Stimulated activated effector memory CD8-positive, alpha-beta T cell treated with anti-CD3 and anti-CD28 coated beads, Interleukin-12 subunit alpha, Interleukin-12 subunit beta, amount 100 ng/mL, for 72 hours (primary cell): ENCODE results near the gene PSD4.

Experiments
- ATAC-seq: fragments of 150-1000 bp; cut with Tn5 transposase; 2 replicates; pipeline ENCODE4 v1.10.0; 2021
- DNase-seq, 2 donors: peaks; one replicate each; pipeline ENCODE4 v3.0.0; 2021 to 2022; ENCODE audit warnings: low spot score in 2 of 2
- H3K27ac Mint-ChIP-seq: one replicate; pipeline ENCODE4 v1.8.0; 2022; ENCODE audit warnings: mild to moderate bottlenecking, mixed read lengths
- H3K36me3 Mint-ChIP-seq: one replicate; pipeline ENCODE4 v1.8.0; 2022; ENCODE audit warnings: mild to moderate bottlenecking, mixed read lengths
- H3K4me1 Mint-ChIP-seq: one replicate; pipeline ENCODE4 v1.8.0; 2022; ENCODE audit warnings: mixed read lengths
- H3K4me3 Mint-ChIP-seq: one replicate; pipeline ENCODE4 v1.8.0; 2022; ENCODE audit warnings: mild to moderate bottlenecking, mixed read lengths
- H3K9me3 Mint-ChIP-seq: one replicate; pipeline ENCODE4 v1.8.0; 2022; ENCODE audit warnings: mixed read lengths

PSD4 gene

GRCh38 chr2:113157897-113158753, 15.6 kb upstream of the PSD4 start:
- Mint-ChIP-seq H3K27ac (peak overlapping the region; percentile 84), H3K9me3 (no peaks in the 10 kb centered on the region)
- ATAC-seq: peak; percentile 88

DNA sequence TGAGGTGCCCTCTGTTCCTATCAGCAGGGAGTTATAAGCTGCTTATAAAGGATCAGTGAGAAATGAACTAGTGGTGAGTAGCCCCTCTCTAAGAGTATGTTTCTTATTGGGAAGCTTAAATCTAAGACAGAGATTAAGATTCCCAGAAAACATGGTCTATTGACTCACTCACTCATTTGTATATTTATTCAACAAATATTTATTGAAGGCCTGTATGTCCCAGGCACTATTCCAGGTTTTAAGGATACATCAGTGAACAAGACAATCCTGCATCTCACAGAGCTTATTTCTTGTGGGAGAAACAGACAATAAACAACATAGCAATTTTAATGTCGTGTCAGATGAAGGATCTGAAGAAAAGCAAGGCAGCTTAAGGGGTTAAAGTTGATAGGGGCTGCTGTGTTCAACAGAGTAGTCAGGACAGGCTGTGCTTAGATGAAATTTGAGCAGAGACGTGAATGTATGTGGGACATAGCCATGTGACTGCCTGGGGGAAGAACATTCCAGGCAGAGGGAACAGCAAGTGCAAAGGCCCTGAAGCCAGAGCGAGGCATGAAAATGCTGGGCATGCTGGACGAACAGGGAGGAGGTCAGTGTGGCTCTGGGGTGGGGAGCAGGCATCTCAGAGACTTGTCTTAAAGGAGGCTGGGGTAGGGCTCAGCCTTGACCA, 14.8 kb upstream of the PSD4 start:
- H3K4me3 Mint-ChIP-seq: peak overlapping the region; percentile 76
- no peaks in the 10 kb centered on the region for H3K36me3 Mint-ChIP-seq
- no peak for ATAC-seq
- no peak for DNase-seq
- H3K4me1 Mint-ChIP-seq: peaks cover 26% of the 10 kb centered on the region
- H3K9me3 Mint-ChIP-seq: no peaks in the 10 kb centered on the region
- no peak overlapping the region for H3K27ac Mint-ChIP-seq

More at GRCh38 chr2:113157897-113158753, 15.6 kb upstream of the PSD4 start:
- Mint-ChIP-seq H3K4me1 (peaks cover 25% of the 10 kb centered on the region), H3K4me3 (peak overlapping the region; percentile 76), H3K36me3 (no peaks in the 10 kb centered on the region)
- no peak for DNase-seq

- H3K36me3 Mint-ChIP-seq: no peaks in the 10 kb centered on the region
- DNase-seq (no peak), ATAC-seq (no peak)
- peaks cover 36% of the 10 kb centered on the region for H3K4me1 Mint-ChIP-seq
- no peaks in the 10 kb centered on the region for H3K9me3 Mint-ChIP-seq
- no peak overlapping the region for H3K4me3 Mint-ChIP-seq
- no peak overlapping the region for H3K27ac Mint-ChIP-seq
Observed at GRCh38 chr2:113160248-113160647, 13.5 kb upstream of the PSD4 start.

- Mint-ChIP-seq H3K9me3 (no peaks in the 10 kb centered on the region), H3K27ac (no peak overlapping the region), H3K36me3 (no peaks in the 10 kb centered on the region), H3K4me3 (no peak overlapping the region), H3K4me1 (peaks cover 36% of the 10 kb centered on the region)
- ATAC-seq (no peak), DNase-seq (no peak)
Observed at GRCh38 chr2:113160962-113161361, 12.8 kb upstream of the PSD4 start.

DNA sequence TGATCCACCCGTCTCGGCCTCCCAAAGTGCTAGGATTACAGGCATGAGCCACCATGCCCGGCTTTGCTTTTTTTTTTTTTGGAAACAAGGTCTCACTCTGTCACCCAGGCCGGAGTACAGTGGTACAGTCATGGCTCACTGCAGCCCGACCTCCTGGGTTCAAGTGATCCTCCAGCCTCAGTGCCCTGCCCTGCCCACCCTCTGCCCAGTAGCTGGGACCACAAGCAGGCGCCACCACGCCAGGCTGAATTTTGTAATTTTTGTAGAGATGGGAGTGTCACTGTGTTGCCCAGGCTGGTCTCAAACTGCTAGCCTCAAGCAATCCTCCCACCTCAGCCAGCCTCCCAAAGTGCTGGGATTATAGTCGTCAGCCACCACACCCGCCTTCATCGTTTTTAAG, 11.6 kb upstream of the PSD4 start:
- ATAC-seq (no peak), DNase-seq (no peak)
- H3K9me3 Mint-ChIP-seq: no peaks in the 10 kb centered on the region
- no peak overlapping the region for H3K27ac Mint-ChIP-seq
- H3K36me3 Mint-ChIP-seq: no peaks in the 10 kb centered on the region
- no peak overlapping the region for H3K4me3 Mint-ChIP-seq
- H3K4me1 Mint-ChIP-seq: peaks cover 36% of the 10 kb centered on the region

- no peak for ATAC-seq
- Mint-ChIP-seq H3K4me1 (peaks cover 40% of the 10 kb centered on the region), H3K4me3 (no peak overlapping the region)
Observed at GRCh38 chr2:113162869-113163268, 10.9 kb upstream of the PSD4 start.

DNA sequence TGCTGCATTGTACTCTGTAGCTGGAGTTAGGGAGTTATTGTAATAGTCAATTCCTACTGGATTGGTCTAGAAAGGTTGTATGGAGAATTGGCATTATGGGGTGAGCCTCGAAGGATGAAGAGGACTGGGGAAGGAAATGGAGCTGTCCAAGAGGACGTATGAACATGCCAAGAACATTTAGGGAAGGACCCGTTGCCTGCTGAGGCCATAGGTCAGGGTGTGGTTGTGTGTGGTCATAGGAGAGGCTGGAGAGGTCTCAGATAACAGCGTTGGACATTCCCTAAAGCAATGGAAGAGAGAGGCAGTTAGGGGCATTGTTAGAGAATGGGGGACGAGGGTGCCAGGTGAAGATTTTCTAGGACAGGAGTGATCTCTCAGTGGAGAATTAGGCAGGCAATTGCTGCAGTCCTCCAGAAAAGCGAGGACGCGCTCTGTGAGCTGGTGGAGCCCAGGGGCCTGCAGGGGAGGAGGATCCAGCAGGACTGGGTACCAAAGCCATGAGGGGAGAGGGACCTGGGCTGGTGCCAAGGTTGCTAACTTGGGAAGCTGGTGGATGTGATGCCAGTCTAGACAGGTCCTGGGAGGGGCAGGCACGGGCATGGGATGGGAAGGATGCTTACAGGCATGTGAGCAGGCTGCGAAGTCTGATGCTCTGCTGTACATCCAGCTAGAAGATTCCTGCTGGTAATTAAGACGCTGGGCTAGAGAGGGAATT, 9.4 kb upstream of the PSD4 start:
- no peak for ATAC-seq
- Mint-ChIP-seq H3K4me1 (peaks cover 46% of the 10 kb centered on the region), H3K9me3 (no peaks in the 10 kb centered on the region), H3K27ac (peak overlapping the region; percentile 0), H3K4me3 (no peak overlapping the region), H3K36me3 (peaks cover 8% of the 10 kb centered on the region)
- DNase-seq: peak in 1 of 2 donors; percentile 45

More at GRCh38 chr2:113162869-113163268, 10.9 kb upstream of the PSD4 start:
- Mint-ChIP-seq H3K36me3 (peaks cover under 1% of the 10 kb centered on the region), H3K9me3 (no peaks in the 10 kb centered on the region), H3K27ac (no peak overlapping the region)
- no peak for DNase-seq

DNA sequence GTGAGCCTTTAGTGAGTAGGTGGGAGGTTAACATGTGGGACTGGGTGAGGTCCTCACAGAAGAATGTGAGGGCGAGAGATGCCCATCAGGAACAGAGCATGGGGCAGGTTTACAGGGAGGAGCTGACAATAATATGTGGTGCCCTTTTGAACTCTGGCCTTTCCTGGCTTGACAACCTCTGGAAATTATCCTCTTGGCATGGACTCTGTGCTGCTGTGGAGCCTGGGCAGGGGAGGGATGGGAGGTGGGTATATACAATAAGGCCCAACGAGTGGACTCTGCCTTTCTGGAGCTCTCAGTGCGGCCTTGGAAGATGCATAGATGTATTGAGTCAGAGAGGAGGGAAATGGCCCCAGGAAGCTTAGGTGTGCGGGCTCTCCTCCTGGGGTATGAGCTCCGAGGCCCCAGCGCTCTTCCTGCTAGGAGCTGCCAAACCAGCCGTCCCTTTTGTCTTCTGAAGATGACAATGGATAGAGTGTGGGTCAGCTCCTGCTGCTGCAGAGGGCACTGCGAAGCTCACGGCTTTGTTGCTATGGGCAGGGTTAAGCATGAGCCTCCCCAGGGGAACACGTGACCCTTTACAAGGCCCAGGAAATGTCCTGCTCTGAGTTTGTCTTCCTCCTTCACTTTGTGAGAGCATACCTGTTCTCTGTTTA, 8.7 kb upstream of the PSD4 start:
- H3K9me3 Mint-ChIP-seq: no peaks in the 10 kb centered on the region
- peak overlapping the region; percentile 0 for H3K27ac Mint-ChIP-seq
- H3K4me3 Mint-ChIP-seq: no peak overlapping the region
- H3K36me3 Mint-ChIP-seq: peaks cover 8% of the 10 kb centered on the region
- ATAC-seq: no peak
- H3K4me1 Mint-ChIP-seq: peaks cover 52% of the 10 kb centered on the region
- DNase-seq: no peak

GRCh38 chr2:113166187-113166645, 7.6 kb upstream of the PSD4 start:
- H3K36me3 Mint-ChIP-seq: peaks cover 11% of the 10 kb centered on the region
- H3K4me1 Mint-ChIP-seq: peaks cover 58% of the 10 kb centered on the region
- ATAC-seq (no peak), DNase-seq (no peak)
- no peak overlapping the region for H3K4me3 Mint-ChIP-seq
- peak overlapping the region; percentile 17 for H3K27ac Mint-ChIP-seq
- H3K9me3 Mint-ChIP-seq: peaks cover 3% of the 10 kb centered on the region

DNA sequence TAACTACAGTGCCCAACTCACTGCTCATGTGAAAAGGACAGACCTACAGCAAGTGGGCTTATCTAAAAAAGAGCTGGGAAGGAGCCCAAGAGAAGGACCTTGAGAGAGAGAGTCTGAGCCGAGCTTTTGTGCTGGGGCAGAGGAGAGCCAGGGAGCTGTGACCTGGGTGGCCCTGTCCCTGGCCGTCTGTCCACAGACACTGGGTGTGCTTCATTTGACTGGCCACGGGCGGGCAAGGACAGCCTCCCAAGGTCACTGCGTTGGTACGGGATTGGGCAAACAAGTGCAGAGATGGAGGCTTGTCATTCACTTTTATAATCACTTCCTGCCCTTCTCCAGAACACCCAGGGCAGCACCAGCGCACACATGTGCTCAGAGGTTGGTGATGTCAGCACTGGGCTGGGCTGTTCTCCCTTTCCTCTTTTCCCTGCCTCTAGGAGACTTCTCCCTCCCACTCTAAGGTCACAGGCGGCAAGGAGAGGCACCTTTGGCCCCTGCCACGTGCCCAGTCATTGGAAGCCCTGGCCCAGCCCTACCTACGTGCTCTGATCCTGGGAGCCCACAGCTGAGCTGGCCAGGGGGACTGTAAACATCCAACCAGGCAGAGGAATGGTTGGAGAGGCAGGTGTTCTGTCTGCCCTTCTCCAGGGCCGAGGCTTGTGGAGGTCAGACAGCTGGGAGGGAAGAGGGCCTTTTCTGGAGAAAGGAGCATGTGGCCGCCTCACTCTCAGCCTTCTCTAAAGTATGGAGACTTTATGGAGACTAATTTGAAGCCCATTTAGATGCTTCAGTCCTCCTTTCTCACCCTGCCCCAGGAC, 6.4 kb upstream of the PSD4 start:
- Mint-ChIP-seq H3K4me3 (peak overlapping the region; percentile 32), H3K36me3 (peaks cover 13% of the 10 kb centered on the region), H3K9me3 (peaks cover 3% of the 10 kb centered on the region), H3K4me1 (peaks cover 69% of the 10 kb centered on the region), H3K27ac (peak overlapping the region; percentile 73)
- DNase-seq (no peak), ATAC-seq (peak; percentile 57)

GRCh38 chr2:113167962-113168340, 5.8 kb upstream of the PSD4 start:
- peaks cover 70% of the 10 kb centered on the region for H3K4me1 Mint-ChIP-seq
- peak overlapping the region; percentile 73 for H3K27ac Mint-ChIP-seq

DNA sequence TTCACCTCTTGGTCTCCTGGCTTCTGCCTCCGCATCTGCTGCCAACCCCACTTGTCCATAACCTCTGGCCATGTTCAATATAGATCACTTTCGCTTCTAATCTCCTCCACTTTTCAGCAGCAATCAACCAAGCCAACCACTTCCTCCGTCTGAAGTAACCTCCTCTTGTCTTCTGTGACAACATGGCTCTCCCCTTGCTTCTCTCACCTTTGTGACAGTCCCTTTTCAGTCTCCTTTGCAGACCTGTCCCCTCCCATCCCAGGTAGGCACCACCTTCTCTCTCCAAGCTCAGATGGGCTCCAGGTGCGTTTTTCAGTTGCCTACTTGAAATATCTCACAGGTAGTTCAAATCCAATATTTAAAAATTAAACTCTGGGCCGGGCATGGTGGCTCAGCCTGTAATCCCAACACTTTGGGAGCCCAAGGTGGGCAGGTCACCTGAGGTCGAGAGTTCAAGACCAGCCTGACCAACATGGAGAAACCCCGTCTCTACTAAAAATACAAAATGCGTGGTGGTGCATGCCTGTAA, 4.7 kb upstream of the PSD4 start:
- peak overlapping the region; percentile 73 for H3K27ac Mint-ChIP-seq
- H3K4me3 Mint-ChIP-seq: peak overlapping the region; percentile 32
- H3K4me1 Mint-ChIP-seq: peaks cover 78% of the 10 kb centered on the region
- peaks cover 3% of the 10 kb centered on the region for H3K9me3 Mint-ChIP-seq
- DNase-seq (no peak), ATAC-seq (peak; percentile 31)
- H3K36me3 Mint-ChIP-seq: peaks cover 26% of the 10 kb centered on the region

More at GRCh38 chr2:113167962-113168340, 5.8 kb upstream of the PSD4 start:
- ATAC-seq (no peak), DNase-seq (peak in 1 of 2 donors; percentile 46)
- H3K4me3 Mint-ChIP-seq: peak overlapping the region; percentile 32
- H3K36me3 Mint-ChIP-seq: peaks cover 17% of the 10 kb centered on the region
- peaks cover 3% of the 10 kb centered on the region for H3K9me3 Mint-ChIP-seq

DNA sequence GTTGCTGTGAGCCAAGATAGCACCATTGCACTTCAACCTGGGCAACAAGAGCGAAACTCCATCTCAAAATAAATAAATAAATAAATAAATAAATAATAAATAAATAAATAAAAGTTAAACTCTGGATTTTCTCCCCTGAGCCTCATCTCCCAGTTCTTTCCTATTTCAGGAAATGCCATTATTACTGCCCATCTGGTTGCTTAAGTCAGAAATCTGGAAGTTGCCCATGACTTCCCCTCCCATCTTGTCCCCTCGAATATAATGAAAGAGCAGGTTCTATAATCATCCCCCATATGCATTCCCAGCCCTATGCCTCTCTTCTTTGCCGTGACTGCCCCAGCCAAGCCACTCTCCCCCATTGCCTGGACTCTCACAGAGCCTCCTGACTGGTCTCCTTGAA, 4.2 kb upstream of the PSD4 start:
- peak overlapping the region; percentile 73 for H3K27ac Mint-ChIP-seq
- H3K36me3 Mint-ChIP-seq: peaks cover 32% of the 10 kb centered on the region
- peaks cover 72% of the 10 kb centered on the region for H3K4me1 Mint-ChIP-seq
- H3K9me3 Mint-ChIP-seq: peaks cover 3% of the 10 kb centered on the region
- peak in 1 of 2 donors; percentile 34 for DNase-seq
- peak overlapping the region; percentile 32 for H3K4me3 Mint-ChIP-seq
- ATAC-seq: no peak
